DND-41 (cell line): ENCODE results near the gene NCK2.

Experiments used
- ATAC-seq: fragments of 200-7000 bp; cut with Tn5 transposase; 3 replicates; pipeline ENCODE4 v1.9.1; 2021; ENCODE audit warnings: low read depth; ENCODE audit not compliant: insufficient read depth
- DNase-seq: peaks from one replicate; pipeline ENCODE4 v3.0.0-alpha.2; 2020
- H2AFZ ChIP-seq: 2 replicates; pipeline ENCODE4 v1.6.0; 2012; ENCODE audit warnings: low read depth, low read length
- H3K27ac ChIP-seq: 2 replicates; pipeline ENCODE4 v1.5.1; 2012; ENCODE audit warnings: low read length, inconsistent platforms
- H3K27me3 ChIP-seq: fragments of 200-600 bp; sonication (generic); 2 replicates; pipeline ENCODE4 v1.6.0; 2012; ENCODE audit warnings: low read length, mild to moderate bottlenecking, inconsistent platforms; ENCODE audit not compliant: insufficient read depth, poor library complexity
- H3K36me3 ChIP-seq: 2 replicates; pipeline ENCODE4 v1.5.1; 2012; ENCODE audit warnings: low read length, inconsistent platforms; ENCODE audit not compliant: insufficient read depth
- H3K4me1 ChIP-seq: 2 replicates; pipeline ENCODE4 v1.5.1; 2012; ENCODE audit warnings: mild to moderate bottlenecking, low read length; ENCODE audit not compliant: insufficient read depth
- H3K4me2 ChIP-seq: 2 replicates; pipeline ENCODE4 v1.6.0; 2012; ENCODE audit warnings: mild to moderate bottlenecking, moderate library complexity, low read length, inconsistent platforms; ENCODE audit not compliant: insufficient read depth
- H3K4me3 ChIP-seq, 2 experiments: fragments of 200-600 bp in 1 of 2; shearing (Covaris generic) in 1 of 2; 2 replicates each; pipeline ENCODE4 v1.5.1; 2012 to 2016; ENCODE audit warnings: inconsistent platforms in 2 of 2, low read length in 2 of 2, mild to moderate bottlenecking in 2 of 2, low read depth in 1 of 2, moderate library complexity in 1 of 2
- H3K79me2 ChIP-seq: 2 replicates; pipeline ENCODE4 v1.6.0; 2012; ENCODE audit warnings: low read length, inconsistent platforms; ENCODE audit not compliant: insufficient read depth
- H3K9ac ChIP-seq: 2 replicates; pipeline ENCODE4 v1.6.0; 2012; ENCODE audit warnings: low read depth, mild to moderate bottlenecking, inconsistent platforms, low read length, moderate library complexity
- H3K9me3 ChIP-seq: 2 replicates; pipeline ENCODE4 v1.5.1; 2012; ENCODE audit warnings: low read length, moderate library complexity, mild to moderate bottlenecking, inconsistent platforms; ENCODE audit not compliant: insufficient read depth, severe bottlenecking
- H4K20me1 ChIP-seq: 2 replicates; pipeline ENCODE4 v1.6.0; 2012; ENCODE audit warnings: low read length; ENCODE audit not compliant: insufficient read depth
- CTCF ChIP-seq: IDR thresholded peaks from 2 replicates; pipeline ENCODE4 v1.5.1; 2012; ENCODE audit warnings: borderline replicate concordance, low read length, moderate library complexity, mild to moderate bottlenecking; ENCODE audit not compliant: poor library complexity, severe bottlenecking; ENCODE audit errors: extremely low read depth
- EZH2 ChIP-seq: IDR thresholded peaks from 3 replicates; pipeline ENCODE4 v1.6.1; 2012; ENCODE audit warnings: borderline replicate concordance, low read depth, mild to moderate bottlenecking, moderate library complexity, low read length, inconsistent platforms; ENCODE audit not compliant: severe bottlenecking

NCK2 gene

DNA sequence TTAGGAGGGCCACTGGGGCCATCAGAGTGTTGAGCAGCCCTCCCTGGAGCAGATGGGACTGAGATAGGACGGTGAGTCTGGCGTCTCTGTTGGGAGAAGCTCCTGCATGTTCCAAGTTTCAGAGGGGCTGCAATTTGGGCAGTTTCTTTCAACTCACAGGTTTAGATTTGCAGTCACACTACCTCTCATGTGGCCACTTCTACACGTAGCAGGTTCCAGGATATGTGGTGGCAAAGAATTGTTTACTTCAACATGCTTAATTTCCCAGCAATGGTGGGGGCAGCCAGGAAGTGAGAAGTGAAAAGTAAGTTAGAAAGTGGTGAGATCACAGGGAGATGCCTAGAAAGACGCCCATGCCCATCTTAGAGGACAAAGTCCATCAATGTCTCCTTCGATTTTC is 9.3 kb downstream of the NCK2 start:
- H3K79me2 ChIP-seq: peaks cover 100% of the 10 kb centered on the region
- no peak overlapping the region for H3K4me2 ChIP-seq
- peak overlapping the region; percentile 64 for H3K27ac ChIP-seq
- H3K9me3 ChIP-seq: no peaks in the 10 kb centered on the region
- H3K4me3 ChIP-seq: no peak overlapping the region
- DNase-seq (peak; percentile 33), ATAC-seq (peak; percentile 79)
- no peak overlapping the region for H2AFZ ChIP-seq
- H3K27me3 ChIP-seq: no peaks in the 10 kb centered on the region
- TF ChIP-seq CTCF (no peak), EZH2 (no peak)
- H3K9ac ChIP-seq: no peak overlapping the region
- peaks cover 35% of the 10 kb centered on the region for H3K4me1 ChIP-seq
- peaks cover 21% of the 10 kb centered on the region for H3K36me3 ChIP-seq
- H4K20me1 ChIP-seq: peaks cover 56% of the 10 kb centered on the region; the same call in 1 of the 2 replicates

- Histone ChIP-seq H3K4me2 (no peak overlapping the region), H3K27ac (no peak overlapping the region)
- ATAC-seq: no peak
Measured at GRCh38 chr2:105754994-105755393, 10.3 kb downstream of the NCK2 start.

DNA sequence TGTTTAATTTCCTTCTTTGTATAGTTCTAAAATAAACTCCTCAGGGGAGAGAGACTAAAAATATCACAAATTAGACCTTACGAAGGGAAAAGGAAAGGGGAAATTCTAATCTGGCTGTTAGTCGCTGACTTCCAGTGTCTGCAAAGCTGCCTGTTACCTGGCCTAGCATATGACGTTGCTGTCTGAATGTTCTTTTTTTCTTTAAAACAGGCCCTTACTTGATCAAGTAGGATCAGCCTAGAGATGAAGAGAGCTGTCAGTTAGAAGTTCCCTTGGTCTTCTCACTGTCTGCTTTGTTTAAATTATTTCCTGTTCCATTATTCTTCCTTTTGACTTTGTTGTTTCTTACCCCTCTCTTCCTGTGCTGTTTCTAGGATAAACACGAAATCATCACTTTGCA is 11.2 kb downstream of the NCK2 start:
- ATAC-seq: peak; percentile 61

More at GRCh38 chr2:105754994-105755393, 10.3 kb downstream of the NCK2 start:
- Histone ChIP-seq H2AFZ (no peak overlapping the region), H3K4me1 (peaks cover 35% of the 10 kb centered on the region), H4K20me1 (peaks cover 53% of the 10 kb centered on the region; the same call in 1 of the 2 replicates), H3K36me3 (peaks cover 20% of the 10 kb centered on the region), H3K9me3 (no peaks in the 10 kb centered on the region), H3K4me3 (no peak overlapping the region), H3K9ac (no peak overlapping the region), H3K27me3 (no peaks in the 10 kb centered on the region), H3K79me2 (peaks cover 100% of the 10 kb centered on the region)
- no peak for DNase-seq
- TF ChIP-seq EZH2 (no peak), CTCF (no peak)

More for the DNA sequence above, 11.2 kb downstream of the NCK2 start:
- Histone ChIP-seq H3K4me3 (no peak overlapping the region), H3K4me1 (peaks cover 35% of the 10 kb centered on the region), H3K27me3 (no peaks in the 10 kb centered on the region), H3K9me3 (no peaks in the 10 kb centered on the region), H3K36me3 (peaks cover 20% of the 10 kb centered on the region), H3K9ac (no peak overlapping the region), H2AFZ (no peak overlapping the region), H4K20me1 (peaks cover 59% of the 10 kb centered on the region), H3K4me2 (no peak overlapping the region), H3K27ac (peak overlapping the region; percentile 53; the same call in 1 of the 2 replicates), H3K79me2 (peaks cover 100% of the 10 kb centered on the region)
- DNase-seq: no peak
- TF ChIP-seq CTCF (no peak), EZH2 (no peak)
